T-cell (primary cell): ENCODE data around the gene NFU1. TPM values are rescaled to one million over a fixed set of nuclear protein-coding genes. Genes with fewer than 3 reads are reported as not detected.
"Not testable (repeated sequence)": the region's sequence is repeated elsewhere in the genome, so short reads cannot be mapped to it uniquely, and the experiment has no call there.

ENCODE experiments used
- ATAC-seq, 4 experiments: fragments of 200-7000 bp in 3 of 4; fragments of 150-1000 bp in 1 of 4; cut with Tn5 transposase; replicated peaks in 1 of 4; 1 replicate in 3 of 4; 2 replicates in 1 of 4; pipeline ENCODE4 v1.10.0; 2021; ENCODE audit warnings: moderate library complexity in 3 of 4, mild to moderate bottlenecking in 2 of 4, moderate number of reproducible peaks in 1 of 4
- CTCF ChIA-PET, 2 donors: fragments of 300-600 bp; sonication (Branson Sonifier 250); formaldehyde crosslinking; loops; one replicate each; lab custom pipeline; 2022; ENCODE audit warnings: antibody characterized with exemption in 2 of 2; lab: Charles Lee
- POLR2A ChIA-PET, 2 donors: fragments of 300-600 bp; sonication (Branson Sonifier 250); formaldehyde crosslinking; loops; one replicate each; lab custom pipeline; 2022; ENCODE audit warnings: antibody characterized with exemption in 2 of 2; lab: Charles Lee
- DNase-seq, 35 experiments: peaks; one replicate each; pipeline versions ENCODE4 v3.0.0 to v3.0.0-alpha.2; 2013 to 2023
- H3K27ac ChIP-seq: one replicate; pipeline ENCODE4 v1.5.1; 2013; ENCODE audit warnings: low read length
- H3K27me3 ChIP-seq, 2 experiments: replicated peaks in 1 of 2; 1 replicate in 1 of 2; 2 replicates in 1 of 2; pipeline versions ENCODE4 v1.6.1 to v1.7.0; 2013; ENCODE audit warnings: low read length in 1 of 2, mixed read lengths in 1 of 2; ENCODE audit not compliant: control insufficient read depth in 2 of 2, insufficient read depth in 2 of 2; ENCODE audit errors: extremely low read depth in 1 of 2
- H3K36me3 ChIP-seq, 2 donors: 1 replicate in 1 of 2; 2 replicates in 1 of 2; pipeline versions ENCODE4 v1.6.1 to v1.7.0; 2013; ENCODE audit warnings: low read length in 1 of 2; ENCODE audit not compliant: control insufficient read depth in 2 of 2, insufficient read depth in 1 of 2; ENCODE audit errors: extremely low read depth in 1 of 2
- H3K4me1 ChIP-seq, 2 experiments: 1 replicate in 1 of 2; 2 replicates in 1 of 2; pipeline versions ENCODE4 v1.6.1 to v1.7.0; 2013; ENCODE audit warnings: low read length in 2 of 2, mixed read lengths in 1 of 2; ENCODE audit not compliant: insufficient read depth in 2 of 2, control insufficient read depth in 1 of 2; ENCODE audit errors: extremely low read depth in 1 of 2
- H3K4me3 ChIP-seq, 2 donors: 1 replicate in 1 of 2; 2 replicates in 1 of 2; pipeline versions ENCODE4 v1.5.1 to v1.7.0; 2013; ENCODE audit warnings: mild to moderate bottlenecking in 2 of 2, low read length in 1 of 2, moderate library complexity in 1 of 2; ENCODE audit not compliant: control insufficient read depth in 1 of 2; ENCODE audit errors: extremely low read depth in 1 of 2
- H3K9me3 ChIP-seq: 2 replicates; pipeline ENCODE4 v1.7.0; 2013
- H3K27ac Mint-ChIP-seq, 2 donors: one replicate each; pipeline ENCODE4 v1.8.0; 2020 to 2021; ENCODE audit warnings: mild to moderate bottlenecking in 2 of 2, mixed read lengths in 2 of 2
- H3K27me3 Mint-ChIP-seq, 2 donors: one replicate each; pipeline ENCODE4 v1.8.0; 2021 to 2022; ENCODE audit warnings: mixed read lengths in 2 of 2
- H3K36me3 Mint-ChIP-seq: one replicate; pipeline ENCODE4 v1.8.0; 2021; ENCODE audit warnings: mixed read lengths
- H3K4me1 Mint-ChIP-seq, 3 donors: one replicate each; pipeline ENCODE4 v1.8.0; 2020 to 2022; ENCODE audit warnings: mixed read lengths in 3 of 3, mild to moderate bottlenecking in 1 of 3
- H3K4me3 Mint-ChIP-seq, 3 donors: one replicate each; pipeline ENCODE4 v1.8.0; 2020 to 2022; ENCODE audit warnings: mild to moderate bottlenecking in 3 of 3, mixed read lengths in 3 of 3, moderate library complexity in 3 of 3
- H3K9me3 Mint-ChIP-seq, 3 donors: one replicate each; pipeline ENCODE4 v1.8.0; 2020 to 2022; ENCODE audit warnings: mixed read lengths in 3 of 3
- WGBS: methylation state at CpG from one replicate; pipeline ENCODE4 v1.1.5; 2013; ENCODE audit warnings: missing lambda C conversion rate; ENCODE audit not compliant: insufficient coverage; 5-methylcytosine and 5-hydroxymethylcytosine counted together
- total RNA-seq, 35 experiments: library from RNA in 6 of 35; stranded (reverse) in 6 of 35; fragments of 120-200 nt in 1 of 35; gene quantifications; one replicate each; pipeline versions ENCODE4 v1.2.1 to v1.2.4 and lab custom pipeline; 2013 to 2026

The NFU1 gene
- total RNA-seq, 5 donors from 2014 or later (not counting 1 experiment from before 2014, with no cell fraction given): 20.6 to 31.9 (median 22.5) TPM

DNA sequence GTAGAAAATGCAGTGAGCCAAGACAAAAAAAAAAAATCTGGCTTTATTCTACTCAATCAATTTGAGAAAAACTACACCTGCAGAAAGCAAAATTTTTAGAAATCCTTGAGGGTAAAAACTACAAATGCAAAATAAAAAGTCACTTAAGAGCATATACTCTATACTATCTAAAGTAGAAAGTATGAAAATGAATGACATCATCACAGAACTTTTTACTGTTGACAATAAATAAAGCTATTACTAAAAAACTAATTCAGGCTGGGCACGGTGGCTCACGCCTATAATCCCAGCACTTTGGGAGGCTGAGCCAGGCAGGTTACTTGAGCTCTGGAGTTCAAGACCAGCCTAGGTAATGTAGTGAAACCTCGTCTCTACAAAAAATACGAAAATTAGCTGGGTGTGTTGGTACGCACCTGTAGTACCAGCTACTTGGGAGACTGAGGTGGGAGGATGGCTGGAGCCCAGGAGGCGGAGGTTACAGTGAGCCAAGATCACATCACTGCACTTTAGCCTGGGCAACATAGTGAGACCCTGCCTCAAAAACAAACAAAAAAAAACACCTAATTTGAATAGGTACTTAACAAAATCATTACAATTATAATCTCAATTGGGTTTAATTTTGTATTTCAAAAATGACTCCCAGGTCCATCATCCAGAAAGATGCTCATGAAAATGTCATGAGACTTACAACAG, 7.6 kb downstream of the NFU1 start:
- ATAC-seq (no peak), DNase-seq (no peak)
- no peak overlapping the region for H3K4me3 Mint-ChIP-seq
- no peaks in the 10 kb centered on the region for H3K27me3 Mint-ChIP-seq
- peaks cover 0 to 3% of the 10 kb centered on the region in 2 experiments for H3K4me1 ChIP-seq
- CTCF ChIA-PET: interaction anchor here in 1 of 2 donors (0.9 kb wide), 1 partner anchor 54 kb away, joined by 5 read pairs; no protein-coding TSS in a partner anchor
- WGBS: 100% methylated on average over 2 of the region's 6 CpGs
- POLR2A ChIA-PET: interaction anchor here in 1 of 2 donors (0.8 kb wide), 1 partner anchor 35 kb away, joined by 3 read pairs; no protein-coding TSS in a partner anchor
- H3K9me3 ChIP-seq: no peaks in the 10 kb centered on the region
- H3K27me3 ChIP-seq: no peaks in the 10 kb centered on the region
- peaks cover 11% of the 10 kb centered on the region for H3K36me3 Mint-ChIP-seq
- H3K27ac ChIP-seq: no peak overlapping the region
- peaks cover 10 to 13% (median 11%) of the 10 kb centered on the region in 3 donors for H3K4me1 Mint-ChIP-seq
- H3K36me3 ChIP-seq: peaks cover 3 to 47% of the 10 kb centered on the region in 2 donors
- H3K9me3 Mint-ChIP-seq: no peaks in the 10 kb centered on the region
- H3K27ac Mint-ChIP-seq: no peak overlapping the region
- H3K4me3 ChIP-seq: no peak overlapping the region

DNA sequence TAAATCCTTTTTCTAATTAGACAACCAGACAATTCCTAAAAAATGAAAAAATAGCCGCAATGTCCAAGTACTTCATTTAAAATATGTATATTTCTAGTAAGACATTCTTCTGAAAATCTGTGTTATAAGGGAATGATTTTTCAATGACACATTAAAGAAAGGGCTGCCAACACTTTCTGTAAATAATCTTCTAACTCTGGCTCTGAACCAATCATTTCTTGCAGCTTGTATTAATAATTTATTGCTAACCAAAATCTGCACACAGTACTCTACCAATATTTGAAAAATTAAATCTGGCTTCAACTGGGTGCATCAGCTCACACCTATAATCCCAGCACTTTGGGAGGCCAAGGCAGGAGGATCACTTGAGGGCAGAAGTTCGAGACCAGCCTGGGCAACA, 8.3 kb downstream of the NFU1 start:
- no peak for ATAC-seq
- Histone ChIP-seq H3K4me3 (no peak overlapping the region), H3K4me1 (peaks cover 0 to 3% of the 10 kb centered on the region in 2 experiments), H3K36me3 (peaks cover 3 to 47% of the 10 kb centered on the region in 2 donors), H3K27ac (no peak overlapping the region), H3K9me3 (no peaks in the 10 kb centered on the region), H3K27me3 (no peaks in the 10 kb centered on the region)
- no peak for DNase-seq
- Mint-ChIP-seq H3K36me3 (peaks cover 11% of the 10 kb centered on the region), H3K27ac (no peak overlapping the region), H3K4me3 (no peak overlapping the region), H3K9me3 (no peaks in the 10 kb centered on the region), H3K27me3 (no peaks in the 10 kb centered on the region), H3K4me1 (peaks cover 5 to 8% (median 6%) of the 10 kb centered on the region in 3 donors)
- POLR2A ChIA-PET: interaction anchor here in 1 of 2 donors (0.8 kb wide), 1 partner anchor 34 kb away, joined by 3 read pairs; no protein-coding TSS in a partner anchor
- CTCF ChIA-PET: no interaction called here
- WGBS: no CpG with 5 or more reads among the region's 2 CpGs

DNA sequence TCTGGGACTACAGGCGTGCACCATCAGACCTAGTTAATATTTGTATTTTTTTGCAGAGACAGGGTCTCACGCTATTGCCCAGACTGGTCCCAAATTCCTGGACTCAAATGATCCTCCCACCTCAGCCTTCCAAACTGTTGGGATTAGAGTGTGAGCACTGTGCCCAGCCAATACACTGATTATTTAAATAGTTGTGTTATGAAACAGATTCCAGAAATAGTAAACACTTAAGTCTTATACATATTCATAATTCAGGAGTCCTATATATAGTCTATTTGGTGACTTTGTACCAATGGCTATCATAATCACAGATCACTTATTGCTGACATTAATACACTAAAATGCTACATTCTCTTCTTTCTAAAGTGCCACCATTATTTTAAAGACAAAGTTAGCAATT, 12.8 kb downstream of the NFU1 start:
- POLR2A ChIA-PET: no interaction called here
- CTCF ChIA-PET: interaction anchor here in 1 of 2 donors (0.7 kb wide), 1 partner anchor 52 kb away, joined by 4 read pairs; no protein-coding TSS in a partner anchor
- no peak for DNase-seq
- Mint-ChIP-seq H3K36me3 (peaks cover 27% of the 10 kb centered on the region), H3K9me3 (no peaks in the 10 kb centered on the region), H3K4me1 (peaks cover 0 to 5% (median 0%) of the 10 kb centered on the region in 3 donors), H3K4me3 (no peak overlapping the region), H3K27ac (no peak overlapping the region), H3K27me3 (no peaks in the 10 kb centered on the region)
- no peak for ATAC-seq
- H3K27me3 ChIP-seq: no peaks in the 10 kb centered on the region
- peaks cover 3 to 50% of the 10 kb centered on the region in 2 donors for H3K36me3 ChIP-seq
- no peak overlapping the region for H3K27ac ChIP-seq
- no peaks in the 10 kb centered on the region for H3K4me1 ChIP-seq
- no peaks in the 10 kb centered on the region for H3K9me3 ChIP-seq
- no CpG with 5 or more reads among the region's 2 CpGs for WGBS
- H3K4me3 ChIP-seq: no peak overlapping the region

DNA sequence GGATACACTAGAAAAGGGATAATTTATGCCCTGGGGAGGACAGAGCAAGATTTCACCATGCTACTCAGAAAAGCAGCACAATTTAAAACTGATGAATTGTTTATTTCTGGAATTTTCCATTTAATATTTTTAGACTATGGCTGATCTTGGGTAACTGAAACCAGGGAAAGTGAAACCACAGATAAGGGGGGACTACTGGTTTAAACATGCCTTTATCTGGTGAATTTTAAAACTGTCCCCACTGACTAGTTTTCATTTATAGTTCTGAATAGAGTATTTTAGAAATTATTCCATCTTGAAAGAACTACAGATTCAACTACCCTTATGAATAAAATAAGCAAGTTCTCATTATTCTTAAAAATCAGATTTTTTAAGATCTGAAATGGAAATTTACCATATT, 15.0 kb downstream of the NFU1 start:
- POLR2A ChIA-PET: no interaction called here
- peaks cover 1 to 52% of the 10 kb centered on the region in 2 donors for H3K36me3 ChIP-seq
- no peaks in the 10 kb centered on the region for H3K9me3 Mint-ChIP-seq
- no peaks in the 10 kb centered on the region for H3K4me1 ChIP-seq
- peaks cover 0 to 5% (median 0%) of the 10 kb centered on the region in 3 donors for H3K4me1 Mint-ChIP-seq
- no peak overlapping the region for H3K4me3 ChIP-seq
- no peak overlapping the region for H3K27ac ChIP-seq
- no peak overlapping the region for H3K27ac Mint-ChIP-seq
- H3K27me3 ChIP-seq: no peaks in the 10 kb centered on the region
- H3K27me3 Mint-ChIP-seq: no peaks in the 10 kb centered on the region
- peaks cover 27% of the 10 kb centered on the region for H3K36me3 Mint-ChIP-seq
- H3K9me3 ChIP-seq: no peaks in the 10 kb centered on the region
- H3K4me3 Mint-ChIP-seq: no peak overlapping the region
- DNase-seq (no peak), ATAC-seq (no peak)
- CTCF ChIA-PET: no interaction called here

DNA sequence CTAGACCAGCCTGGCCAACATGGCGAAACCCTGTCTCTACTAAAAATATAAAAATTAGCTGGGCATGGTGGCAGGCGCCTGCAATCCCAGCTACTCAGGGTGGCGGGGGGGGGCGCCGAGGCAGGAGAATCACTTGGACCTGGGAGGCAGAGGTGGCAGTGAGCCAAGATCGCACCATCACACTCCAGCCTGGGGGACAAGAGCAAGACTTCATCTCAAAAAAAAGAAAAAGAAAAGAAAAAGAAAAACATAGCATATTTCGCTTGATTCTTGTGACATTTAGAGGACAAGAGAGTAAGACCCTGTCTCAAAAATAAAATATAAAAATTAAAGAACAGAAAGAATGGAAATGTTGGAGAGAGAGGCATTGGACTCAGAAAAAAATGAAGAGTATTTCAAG, 18.1 kb downstream of the NFU1 start:
- H3K9me3 Mint-ChIP-seq, H3K4me3 ChIP-seq, CTCF ChIA-PET, H3K27ac Mint-ChIP-seq, H3K27ac ChIP-seq, H3K4me1 ChIP-seq, H3K27me3 ChIP-seq, H3K4me3 Mint-ChIP-seq, H3K9me3 ChIP-seq, H3K27me3 Mint-ChIP-seq, DNase-seq, ATAC-seq, H3K4me1 Mint-ChIP-seq: not testable (repeated sequence)
- H3K36me3 Mint-ChIP-seq: peaks cover 36% of the 10 kb centered on the region
- no CpG with 5 or more reads among the region's 7 CpGs for WGBS
- POLR2A ChIA-PET: interaction anchor here in 1 of 2 donors (0.5 kb wide), 1 partner anchor 705 kb away, joined by 4 read pairs; no protein-coding TSS in a partner anchor
- peaks cover 3 to 49% of the 10 kb centered on the region in 2 donors for H3K36me3 ChIP-seq

DNA sequence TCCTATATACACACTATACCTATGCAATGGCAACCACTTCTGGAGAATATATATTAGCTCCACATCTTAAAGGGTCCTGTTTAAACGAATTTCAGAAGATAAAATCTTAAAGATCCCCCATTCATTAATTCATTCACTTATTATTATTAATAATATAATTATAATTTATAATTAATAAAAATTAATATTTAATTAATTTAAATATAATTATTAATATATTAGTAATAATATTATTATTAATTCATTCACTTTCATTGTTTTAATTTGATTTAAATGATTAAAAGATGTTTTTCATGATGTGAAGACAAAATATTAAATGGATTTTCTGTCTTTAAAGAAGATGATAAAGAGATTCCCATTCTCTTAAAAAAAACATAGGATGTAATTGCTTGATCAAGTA, 21.1 kb downstream of the NFU1 start:
- peaks cover 3 to 45% of the 10 kb centered on the region in 2 donors for H3K36me3 ChIP-seq
- H3K4me1 Mint-ChIP-seq: peaks cover under 1 to 5% (median 3%) of the 10 kb centered on the region in 3 donors
- WGBS: no CpG with 5 or more reads among the region's 1 CpG

More for the DNA sequence above, 21.1 kb downstream of the NFU1 start:
- Histone ChIP-seq H3K27me3 (no peaks in the 10 kb centered on the region), H3K27ac (no peak overlapping the region), H3K9me3 (no peaks in the 10 kb centered on the region), H3K4me1 (no peaks in the 10 kb centered on the region), H3K4me3 (no peak overlapping the region)
- H3K4me3 Mint-ChIP-seq: no peak overlapping the region
- POLR2A ChIA-PET: no interaction called here
- H3K27ac Mint-ChIP-seq: no peak overlapping the region
- CTCF ChIA-PET: no interaction called here
- no peaks in the 10 kb centered on the region for H3K9me3 Mint-ChIP-seq
- H3K27me3 Mint-ChIP-seq: no peaks in the 10 kb centered on the region
- DNase-seq (no peak), ATAC-seq (no peak)
- H3K36me3 Mint-ChIP-seq: peaks cover 28% of the 10 kb centered on the region
